ENCODE results near the gene SYF2.
"Not testable (repeated sequence)": the region's sequence is repeated elsewhere in the genome, so short reads cannot be mapped to it uniquely, and the experiment has no call there.

SYF2 gene

GRCh38 chr1:25246600-25247023 is 14.3 kb upstream of the SYF2 start:
- DNase-seq (ENCODE audit: low read depth in 3 of 3, low spot score in 1 of 3): peak in 1 of 3 donors; percentile 14

- no peak for DNase-seq (ENCODE audit: low read depth in 3 of 3, low spot score in 1 of 3)
Measured at GRCh38 chr1:25245809-25246599, 13.7 kb upstream of the SYF2 start.

GRCh38 chr1:25245393-25245792 is 13.1 kb upstream of the SYF2 start:
- DNase-seq (ENCODE audit: low read depth in 3 of 3, low spot score in 1 of 3): no peak

- DNase-seq (ENCODE audit: low read depth in 3 of 3, low spot score in 1 of 3): no peak
Measured at GRCh38 chr1:25243907-25244306, 11.6 kb upstream of the SYF2 start.

GRCh38 chr1:25239681-25240541 is 7.6 kb upstream of the SYF2 start:
- DNase-seq (ENCODE audit: low read depth in 3 of 3, low spot score in 1 of 3): peak; percentile 62 to 73 (median 65)

- DNase-seq (ENCODE audit: low read depth in 3 of 3, low spot score in 1 of 3): no peak
Measured at GRCh38 chr1:25238046-25238445, 5.7 kb upstream of the SYF2 start.

GRCh38 chr1:25236261-25236660 is 4.0 kb upstream of the SYF2 start:
- DNase-seq (ENCODE audit: low read depth in 3 of 3, low spot score in 1 of 3): not testable (repeated sequence)

GRCh38 chr1:25235411-25235810 is 3.1 kb upstream of the SYF2 start:
- DNase-seq (ENCODE audit: low read depth in 3 of 3, low spot score in 1 of 3): not testable (repeated sequence)

GRCh38 chr1:25232866-25233784 is 823 bp upstream of the SYF2 start:
- DNase-seq (ENCODE audit: low read depth in 3 of 3, low spot score in 1 of 3): peak in 1 of 3 donors; percentile 14

- DNase-seq (ENCODE audit: low read depth in 3 of 3, low spot score in 1 of 3): no peak
Measured at GRCh38 chr1:25223471-25223870, 8.8 kb downstream of the SYF2 start.

- DNase-seq (ENCODE audit: low read depth in 3 of 3, low spot score in 1 of 3): no peak
Measured at GRCh38 chr1:25222606-25223005, 9.7 kb downstream of the SYF2 start.

- DNase-seq (ENCODE audit: low read depth in 3 of 3, low spot score in 1 of 3): no peak
Measured at GRCh38 chr1:25220666-25221065, 11.6 kb downstream of the SYF2 start.

- DNase-seq (ENCODE audit: low read depth in 3 of 3, low spot score in 1 of 3): no peak
Measured at GRCh38 chr1:25219661-25220251, 12.5 kb downstream of the SYF2 start.

GRCh38 chr1:25217598-25218232 is 14.6 kb downstream of the SYF2 start:
- DNase-seq (ENCODE audit: low read depth in 3 of 3, low spot score in 1 of 3): no peak

- DNase-seq (ENCODE audit: low read depth in 3 of 3, low spot score in 1 of 3): no peak
Measured at GRCh38 chr1:25217015-25217414, 15.3 kb downstream of the SYF2 start.

GRCh38 chr1:25216123-25216522 is 16.2 kb downstream of the SYF2 start:
- no peak for DNase-seq (ENCODE audit: low read depth in 3 of 3, low spot score in 1 of 3)

- no peak for DNase-seq (ENCODE audit: low read depth in 3 of 3, low spot score in 1 of 3)
Measured at GRCh38 chr1:25212725-25213124, 19.6 kb downstream of the SYF2 start.

GRCh38 chr1:25210728-25211127 is 21.6 kb downstream of the SYF2 start:
- no peak for DNase-seq (ENCODE audit: low read depth in 3 of 3, low spot score in 1 of 3)

GRCh38 chr1:25209516-25209915 is 22.8 kb downstream of the SYF2 start:
- no peak for DNase-seq (ENCODE audit: low read depth in 3 of 3, low spot score in 1 of 3)

- DNase-seq (ENCODE audit: low read depth in 3 of 3, low spot score in 1 of 3): no peak
Measured at GRCh38 chr1:25208561-25209222, 23.6 kb downstream of the SYF2 start.

Data from stimulated activated CD4-positive, alpha-beta T cell treated with anti-CD3 and anti-CD28 coated beads, TNF-alpha, amount 100 ng/mL, for 1 hour (primary cell).